SK-N-SH treated with all-trans-retinoic acid at 6 μM for 48 hours (cell line): ENCODE results near the gene ASB2.

Experiments
- ARNTL ChIP-seq: fragments of 450-650 bp; formaldehyde crosslinking; IDR thresholded peaks from 2 replicates; pipeline ENCODE4 v1.5.0; 2020; ENCODE audit warnings: low read depth, mild to moderate bottlenecking, moderate library complexity, borderline replicate concordance
- CREB5 ChIP-seq: fragments of 250-450 bp; sonication (Bioruptor Pico); IDR thresholded peaks from 2 replicates; pipeline ENCODE4 v1.5.1; 2020; ENCODE audit warnings: low read depth, mild to moderate bottlenecking, moderate library complexity
- CSRNP3 ChIP-seq: fragments of 250-450 bp; sonication (Bioruptor Pico); IDR thresholded peaks from 2 replicates; pipeline ENCODE4 v1.5.1; 2021; ENCODE audit warnings: mild to moderate bottlenecking, moderate library complexity
- ISL1 ChIP-seq: fragments of 250-450 bp; sonication (Bioruptor Pico); IDR thresholded peaks from 2 replicates; pipeline ENCODE4 v2.1.2; 2022; ENCODE audit warnings: mild to moderate bottlenecking, moderate library complexity
- OSR1 ChIP-seq: fragments of 250-450 bp; sonication (Bioruptor Pico); IDR thresholded peaks from 2 replicates; pipeline ENCODE4 v1.8.0; 2022; ENCODE audit warnings: moderate library complexity, mild to moderate bottlenecking, inconsistent platforms
- RARB ChIP-seq: fragments of 250-450 bp; sonication (Bioruptor Pico); IDR thresholded peaks from 2 replicates; pipeline ENCODE4 v1.8.0; 2021; ENCODE audit warnings: mild to moderate bottlenecking, moderate library complexity
- SNAI2 ChIP-seq: fragments of 250-450 bp; sonication (Bioruptor Pico); IDR thresholded peaks from 2 replicates; pipeline ENCODE4 v1.5.0; 2020; ENCODE audit warnings: mild to moderate bottlenecking, moderate library complexity
- ZC3H10 ChIP-seq: fragments of 250-450 bp; sonication (Bioruptor Pico); IDR thresholded peaks from 2 replicates; pipeline ENCODE4 v1.5.1; 2021; ENCODE audit warnings: mild to moderate bottlenecking, moderate library complexity
- ZFP3 ChIP-seq: fragments of 250-450 bp; sonication (Bioruptor Pico); IDR thresholded peaks from 2 replicates; pipeline ENCODE4 v1.5.0; 2020; ENCODE audit warnings: mild to moderate bottlenecking, moderate library complexity
- ZFP30 ChIP-seq: fragments of 450-650 bp; formaldehyde crosslinking; IDR thresholded peaks from 2 replicates; pipeline ENCODE4 v1.5.0; 2022; ENCODE audit warnings: mild to moderate bottlenecking, moderate library complexity
- ZNF8 ChIP-seq: fragments of 450-650 bp; formaldehyde crosslinking; IDR thresholded peaks from 2 replicates; pipeline ENCODE4 v1.5.0; 2020; ENCODE audit warnings: mild to moderate bottlenecking, moderate library complexity

GRCh38 chr14:93949511-93950075 lies 26.8 kb downstream of the ASB2 start:
- no peak for TF ChIP-seq ZC3H10
- no peak for TF ChIP-seq ISL1 (CRISPR knock-in tag)
- no peak for TF ChIP-seq ARNTL
- no peak for TF ChIP-seq CREB5
- TF ChIP-seq SNAI2 (CRISPR knock-in tag): no peak
- no peak for TF ChIP-seq ZFP30 (CRISPR knock-in tag)
- no peak for TF ChIP-seq RARB
- TF ChIP-seq ZFP3 (CRISPR knock-in tag): no peak
- no peak for TF ChIP-seq OSR1 (CRISPR knock-in tag)
- no peak for TF ChIP-seq CSRNP3 (CRISPR knock-in tag)
- no peak for TF ChIP-seq ZNF8 (CRISPR knock-in tag)
